Fibroblast of skin of right quadriceps (primary cell): ENCODE measurements around the gene FARP1.
A peak's percentile ranks its signal among the peaks of the same experiment; 100 is the strongest.

Experiments used
- DNase-seq: peaks from one replicate; pipeline ENCODE4 v3.0.0-alpha.2; 2013

The FARP1 gene

DNA sequence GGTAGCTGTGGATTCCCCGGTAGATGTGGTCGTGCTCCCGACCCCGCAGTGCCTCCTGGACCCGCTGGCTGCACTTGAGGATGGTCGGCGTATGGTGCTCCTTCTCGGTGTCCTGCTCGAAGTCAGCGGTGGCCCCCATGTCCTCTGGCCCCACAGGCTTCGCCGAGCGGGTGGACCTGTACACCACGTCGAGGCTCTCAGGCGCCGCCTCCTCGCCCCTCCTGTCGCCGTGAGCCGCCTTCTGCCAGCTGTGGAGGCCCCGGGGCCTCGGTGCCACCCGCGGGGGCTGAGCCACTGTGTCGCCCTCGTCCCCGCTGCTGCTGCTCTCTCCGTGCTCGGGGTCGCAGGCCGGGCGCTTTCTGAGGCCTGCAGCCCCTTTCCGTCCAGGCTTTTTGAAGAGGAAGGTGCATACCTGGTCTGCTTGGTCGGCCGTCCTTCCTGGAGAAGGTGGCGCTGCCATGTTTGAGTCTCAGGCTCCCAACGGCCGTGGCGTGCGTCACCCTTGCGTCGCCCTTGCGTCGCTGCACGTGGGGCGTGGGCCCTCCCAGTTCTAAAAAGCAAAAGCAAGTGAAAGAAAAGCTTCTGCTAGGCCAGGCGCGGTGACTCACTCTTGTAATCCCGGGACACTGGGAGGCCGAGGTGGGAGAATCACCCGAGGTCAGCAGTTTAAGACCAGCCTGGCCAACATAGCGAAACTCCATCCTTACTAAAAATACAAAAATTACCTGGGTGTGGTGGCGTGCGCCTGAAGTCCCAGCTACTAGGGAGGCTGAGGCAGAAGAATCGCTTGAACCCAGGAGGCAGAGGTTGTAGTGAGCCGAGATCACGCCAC, 34.1 kb downstream of the FARP1 start, which contains the start of gene RNF113B:
Gene RNF113B, minus strand, starts transcription at position 493 of the 832 bp plus-strand sequence. Its CDS starts 33 bp downstream, at position 460.
- DNase-seq = no peak

DNA sequence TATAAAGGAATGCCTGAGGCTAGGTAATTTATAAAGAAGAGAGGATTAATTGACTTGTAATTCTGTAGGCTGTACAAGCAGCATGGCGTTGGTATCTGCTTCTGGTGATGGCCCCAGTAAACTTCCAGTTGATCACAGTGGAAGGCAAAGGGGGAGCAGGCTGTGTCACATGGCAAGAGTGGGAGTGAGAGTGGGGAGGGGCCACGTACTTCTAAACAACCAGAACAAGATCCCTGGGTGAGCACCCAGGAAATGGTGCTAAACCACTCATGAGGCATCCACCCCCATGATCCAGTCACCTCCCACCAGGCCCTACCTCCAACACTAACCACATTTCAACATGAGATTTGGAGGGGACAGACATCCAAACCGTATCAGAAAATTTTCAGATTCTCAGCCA, 37.2 kb downstream of the FARP1 start:
- DNase-seq = no peak

DNA sequence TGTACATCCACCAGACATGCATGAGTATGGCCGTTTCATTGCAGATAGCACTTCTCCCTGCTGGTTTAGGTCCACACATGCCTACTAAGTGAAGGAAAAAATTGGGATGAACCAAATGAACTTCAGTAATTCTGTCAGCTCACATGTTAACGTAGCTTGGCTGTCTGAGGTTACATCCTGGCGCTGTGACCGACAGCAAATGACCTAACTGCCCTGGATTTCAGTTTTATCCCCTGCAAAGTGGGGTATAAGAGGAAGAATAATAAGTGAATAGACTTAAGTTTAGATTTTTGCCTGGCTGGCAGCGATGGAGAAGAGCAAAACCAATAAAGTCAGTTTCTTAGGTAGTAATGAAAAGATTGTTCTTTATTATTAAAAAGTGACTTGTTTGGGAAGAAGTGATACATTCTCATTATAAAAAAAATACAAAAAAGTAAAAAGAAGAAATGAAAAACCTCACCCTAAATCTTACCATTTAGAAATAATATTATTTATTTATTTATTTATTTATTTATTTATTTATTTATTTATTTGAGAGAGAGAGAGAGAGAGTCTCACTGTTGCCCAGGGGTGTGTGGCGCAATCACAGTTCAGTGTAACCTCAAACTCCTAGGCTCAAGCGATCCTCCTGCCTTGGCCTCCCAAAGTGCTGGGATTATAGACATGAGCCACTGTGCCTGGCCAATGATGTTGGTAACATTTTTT, 38.4 kb downstream of the FARP1 start:
- no peak for DNase-seq

DNA sequence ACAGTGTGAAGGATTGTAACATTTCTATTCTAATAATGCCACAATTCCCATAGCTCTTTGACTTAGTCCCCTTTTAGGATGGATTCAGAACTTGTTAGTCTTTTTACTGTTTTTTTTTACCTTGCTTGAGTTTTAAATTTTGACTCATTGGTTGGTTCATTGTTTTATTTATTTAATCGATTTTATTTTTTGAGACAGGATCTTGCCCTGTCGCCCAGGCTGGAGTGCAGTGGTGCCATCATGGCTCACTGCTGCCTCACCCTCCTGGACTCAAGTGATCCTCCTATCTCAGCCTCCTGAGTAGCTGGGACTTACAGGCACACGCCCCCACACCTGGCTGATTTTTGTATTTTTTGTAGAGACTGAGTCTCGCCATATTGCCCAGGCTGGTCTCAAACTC, 39.3 kb downstream of the FARP1 start:
- DNase-seq = no peak

DNA sequence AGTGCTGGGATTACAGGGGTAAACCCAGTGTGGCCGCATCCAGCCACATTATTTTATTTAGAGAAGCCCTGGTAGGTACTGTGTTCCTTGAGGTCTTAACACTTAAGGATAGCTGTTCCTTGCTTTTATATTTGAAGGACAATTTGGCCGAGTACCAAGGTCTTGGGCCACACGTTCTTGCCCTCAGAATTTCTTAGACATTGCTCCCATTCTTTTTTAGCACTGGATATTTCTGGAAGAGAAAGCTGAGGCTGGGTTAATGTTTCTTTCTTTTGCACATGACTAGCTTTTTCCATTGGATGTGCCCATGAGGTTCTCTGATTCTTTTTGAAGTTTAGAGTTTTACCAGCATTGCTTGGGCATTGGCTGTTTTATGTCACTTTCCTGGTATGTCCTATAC, 39.7 kb downstream of the FARP1 start:
- DNase-seq = no peak

DNA sequence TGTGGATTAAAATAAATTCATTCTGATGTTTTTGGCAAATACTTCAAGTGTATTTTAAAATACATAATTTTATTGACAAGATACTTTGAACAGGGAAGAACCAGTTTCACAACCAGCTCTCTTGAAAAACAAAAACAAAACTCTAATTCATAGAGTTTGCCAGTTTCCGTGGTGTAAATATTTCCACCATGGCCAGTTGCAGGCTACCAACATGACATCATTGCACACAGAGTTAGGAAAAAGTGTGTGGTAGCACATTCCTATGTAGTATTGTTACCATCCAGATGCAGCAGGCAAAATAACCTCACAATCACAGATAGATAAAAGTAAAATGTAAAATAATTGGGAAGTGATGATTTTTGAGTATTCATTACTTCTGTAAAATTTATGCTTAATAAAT, 41.9 kb downstream of the FARP1 start:
- peak; percentile 37 for DNase-seq

DNA sequence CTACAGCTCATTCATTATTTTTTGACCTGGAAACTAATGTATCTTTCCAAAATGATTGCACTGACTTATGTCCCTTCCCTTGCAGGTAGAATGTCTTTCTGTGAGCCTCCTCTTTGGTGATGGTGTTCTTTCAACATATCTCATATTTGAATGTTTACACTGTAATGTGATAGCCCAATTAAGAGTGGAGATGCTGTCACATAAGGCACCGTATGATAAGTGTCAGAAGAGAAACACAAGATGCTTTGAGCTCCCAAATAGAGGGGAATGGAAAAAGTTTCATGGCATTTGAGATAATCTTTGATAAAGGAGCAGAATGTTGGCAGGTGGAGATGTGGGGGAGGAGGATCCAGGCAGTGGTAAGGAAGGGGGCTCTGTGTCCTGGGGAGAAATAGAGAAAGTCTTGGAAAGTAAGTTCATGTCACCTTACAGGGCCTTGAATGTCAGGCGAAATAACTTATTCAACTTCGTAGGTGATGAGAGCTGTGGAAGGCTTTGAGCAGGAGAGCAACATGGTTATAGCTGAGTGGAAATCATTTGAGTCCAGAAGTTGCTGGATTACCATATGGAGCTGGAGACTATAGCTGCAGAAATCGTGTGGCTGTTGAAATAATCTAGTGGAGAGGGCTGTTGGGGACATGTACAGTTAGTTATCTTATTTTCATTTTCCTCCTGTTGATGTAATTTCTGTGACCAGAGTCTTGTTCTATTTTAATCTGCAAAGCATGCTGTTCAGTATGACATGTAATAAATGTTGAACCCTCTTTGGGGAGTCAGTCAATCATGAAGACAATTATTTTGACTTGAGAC, 44.5 kb downstream of the FARP1 start:
- DNase-seq = no peak

DNA sequence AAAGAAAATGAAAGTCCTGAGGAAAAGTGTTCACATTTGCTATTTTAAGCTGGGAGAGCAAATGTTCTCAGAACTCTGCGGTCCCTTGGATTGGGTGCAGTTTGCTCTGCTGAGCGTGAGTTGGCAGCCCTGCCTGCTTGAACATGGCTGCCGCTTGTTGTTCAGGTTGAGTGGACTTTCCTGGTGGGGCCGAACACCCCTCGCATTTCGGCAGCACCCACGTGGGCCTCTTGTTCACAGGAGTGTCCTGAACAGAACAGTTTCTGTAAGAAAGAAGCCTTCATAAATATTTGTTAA, 45.0 kb downstream of the FARP1 start:
- no peak for DNase-seq

DNA sequence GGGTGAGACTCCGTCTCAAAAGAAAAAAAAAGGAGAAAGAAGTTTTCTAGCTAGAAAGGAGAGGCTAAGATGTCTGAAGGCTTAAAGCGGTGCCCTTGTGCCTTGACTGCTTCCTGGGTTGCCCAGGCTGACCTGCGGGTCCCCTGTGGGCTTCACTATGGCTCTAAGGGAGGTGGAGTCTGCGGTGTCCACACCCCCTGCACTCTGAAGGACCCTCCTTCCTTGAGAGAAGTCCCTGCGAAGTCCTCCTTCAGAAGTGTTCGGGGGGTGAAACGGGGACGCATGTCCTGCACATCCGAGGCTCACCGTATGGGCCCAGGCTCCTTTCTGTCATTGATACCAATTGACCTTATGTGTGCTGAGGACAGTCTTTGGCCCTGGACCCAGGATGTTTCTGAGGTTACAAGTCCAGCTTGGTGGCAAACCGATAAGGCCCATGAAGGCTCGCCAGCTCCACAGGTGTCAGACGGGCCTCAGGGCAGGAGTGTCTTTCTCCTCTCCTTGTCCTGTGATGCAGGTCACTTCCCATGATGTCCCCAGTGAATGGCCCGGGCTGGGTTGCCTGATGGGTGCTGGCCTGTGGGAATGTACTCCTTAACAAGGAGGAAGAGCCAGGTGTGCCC, 45.8 kb downstream of the FARP1 start:
- no peak for DNase-seq

DNA sequence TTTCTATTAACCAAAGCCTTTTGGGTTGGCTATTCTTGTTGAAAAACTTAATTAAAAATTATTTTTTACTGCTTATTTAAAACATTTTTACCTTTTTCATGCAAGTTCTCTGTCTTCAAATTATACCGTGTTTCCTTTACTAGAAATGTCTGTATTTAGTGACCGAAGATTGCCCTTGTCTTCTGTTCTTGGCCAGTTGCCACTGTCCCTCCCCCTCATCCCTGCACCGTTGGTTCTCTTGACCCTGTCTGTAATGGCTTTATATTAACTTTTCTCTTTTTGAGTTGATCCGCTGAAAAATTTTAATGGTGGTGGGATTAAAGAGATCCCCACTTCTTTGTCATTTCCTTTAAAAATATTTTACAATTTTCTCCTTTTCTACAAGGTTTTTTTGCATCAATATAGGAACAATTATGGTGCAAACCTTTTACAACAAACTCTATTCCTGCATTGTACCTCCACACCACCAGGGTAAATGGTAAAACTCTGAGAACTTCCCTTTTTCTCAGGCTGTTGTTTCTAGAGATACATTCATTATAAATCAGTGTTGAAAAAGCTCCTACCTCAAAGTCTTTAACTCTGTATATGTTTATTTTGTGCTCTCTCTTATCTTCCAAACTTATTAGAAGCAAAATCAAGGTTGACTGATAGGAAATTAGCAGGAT, 47.1 kb downstream of the FARP1 start:
- DNase-seq = no peak

DNA sequence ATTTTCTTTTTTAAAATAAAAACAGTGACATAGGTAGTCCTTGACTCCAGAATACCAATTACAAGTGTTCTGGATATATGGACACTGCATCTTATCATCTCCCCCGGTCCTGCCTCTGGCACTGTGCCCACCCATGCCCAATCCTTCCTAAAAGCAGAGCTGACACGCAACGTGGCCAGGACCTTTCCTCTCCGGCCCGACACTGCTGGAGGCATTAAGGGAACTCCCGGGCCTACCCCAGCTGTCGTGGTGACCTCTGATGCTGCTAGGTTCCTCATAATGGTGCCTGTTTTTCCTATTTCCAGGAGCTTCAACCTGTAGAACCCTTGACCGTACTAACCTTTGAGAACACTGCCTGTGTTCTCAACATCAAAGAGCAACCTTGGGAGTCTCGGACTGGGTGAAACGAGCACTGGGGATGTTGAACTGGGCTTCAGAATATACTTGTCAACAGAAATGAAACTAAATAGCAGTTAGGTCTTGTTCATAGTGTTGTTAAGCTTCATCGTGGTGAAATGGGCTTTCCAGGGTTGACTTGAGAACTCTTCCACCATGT, 48.1 kb downstream of the FARP1 start:
- no peak for DNase-seq

DNA sequence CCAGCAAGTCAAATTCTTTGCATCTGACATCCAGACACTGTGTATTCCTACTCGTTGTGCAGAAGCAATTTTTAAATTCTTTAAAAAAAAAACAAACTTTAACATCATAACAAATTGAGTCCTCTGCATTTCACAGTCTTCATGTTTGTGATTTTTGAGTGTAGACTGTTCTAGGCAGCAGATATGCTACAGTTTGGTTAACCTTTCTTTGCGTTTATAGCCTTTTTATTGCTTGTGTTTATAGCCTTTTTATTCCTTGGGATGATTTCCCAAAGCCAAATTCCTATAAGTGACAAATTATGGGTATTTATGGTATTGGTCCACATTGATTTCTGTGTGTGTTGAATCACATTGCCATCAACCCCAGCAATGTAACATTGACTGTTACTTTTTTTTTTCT, 49.1 kb downstream of the FARP1 start:
- DNase-seq = no peak

DNA sequence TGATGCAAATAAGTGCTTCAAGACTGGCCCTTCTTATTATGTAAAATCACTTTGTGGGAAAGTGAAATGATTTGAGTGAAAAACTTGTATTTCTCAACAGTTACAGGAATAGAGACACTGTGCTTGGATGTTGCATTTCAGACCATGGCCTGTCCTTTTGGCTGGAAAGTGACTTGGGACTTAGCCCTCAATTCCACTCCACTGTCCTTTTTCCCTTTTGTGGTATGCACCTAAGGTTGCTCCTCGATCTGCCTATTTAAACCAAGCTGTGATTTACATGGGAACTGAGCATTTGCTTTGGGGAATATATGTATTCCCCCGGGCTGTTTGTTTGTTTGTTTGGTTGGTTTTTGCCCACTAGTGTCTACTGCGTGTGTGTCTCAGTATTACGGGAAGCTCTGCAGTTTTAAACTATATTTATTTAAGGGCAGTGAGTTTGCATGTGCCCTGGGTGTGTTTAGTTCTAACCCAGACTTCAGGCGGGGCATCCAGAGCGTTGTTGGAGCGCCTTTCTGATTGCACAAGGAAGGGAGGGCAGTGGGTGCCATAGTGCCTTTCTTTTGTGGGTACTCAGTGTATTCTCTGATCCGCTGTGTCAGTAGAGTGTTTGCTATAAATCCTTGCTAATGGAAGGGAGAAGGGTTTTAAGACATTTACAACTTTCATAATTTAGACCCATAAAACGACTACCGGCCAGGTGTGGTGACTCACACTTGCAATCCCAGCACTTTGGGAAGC, 52.3 kb downstream of the FARP1 start:
- DNase-seq = no peak

DNA sequence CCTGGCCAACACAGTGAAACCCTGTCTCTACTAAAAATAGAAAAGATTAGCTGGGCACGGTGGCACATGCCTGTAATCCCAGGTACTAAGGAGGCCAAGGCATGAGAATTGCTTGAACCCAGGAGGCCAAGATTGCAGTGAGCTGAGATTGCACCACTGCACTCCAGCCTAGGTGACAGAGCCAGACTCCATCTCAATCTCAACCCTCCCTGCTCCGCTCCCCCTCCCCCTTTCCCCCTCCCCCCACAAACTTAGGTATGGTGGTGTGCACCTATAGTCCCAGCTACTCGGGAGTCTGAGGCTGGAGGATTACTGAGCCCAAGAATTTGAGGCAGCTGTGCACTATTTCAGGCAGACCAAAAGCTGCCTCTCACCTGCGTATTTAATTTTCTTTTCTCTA, 55.8 kb downstream of the FARP1 start:
- no peak for DNase-seq

DNA sequence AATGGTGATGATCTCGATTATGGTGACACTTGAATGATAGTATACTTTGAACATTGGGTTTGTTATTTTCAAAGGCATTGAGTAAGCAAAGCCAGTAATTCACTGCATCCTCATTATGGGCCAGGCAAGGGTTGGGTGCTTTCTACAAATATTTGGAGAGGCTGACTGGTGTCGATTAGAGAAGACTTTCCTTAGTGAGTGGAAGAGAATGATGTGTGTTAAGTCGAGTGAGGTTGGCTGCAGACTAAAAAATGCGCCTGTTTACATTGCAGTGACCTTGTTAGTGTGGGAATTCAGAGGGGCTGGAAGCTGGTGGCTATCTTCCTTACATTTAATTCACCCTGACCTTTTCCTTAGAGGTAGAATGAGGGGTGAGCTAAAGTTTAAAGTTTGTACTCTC, 56.6 kb downstream of the FARP1 start:
- DNase-seq = no peak

DNA sequence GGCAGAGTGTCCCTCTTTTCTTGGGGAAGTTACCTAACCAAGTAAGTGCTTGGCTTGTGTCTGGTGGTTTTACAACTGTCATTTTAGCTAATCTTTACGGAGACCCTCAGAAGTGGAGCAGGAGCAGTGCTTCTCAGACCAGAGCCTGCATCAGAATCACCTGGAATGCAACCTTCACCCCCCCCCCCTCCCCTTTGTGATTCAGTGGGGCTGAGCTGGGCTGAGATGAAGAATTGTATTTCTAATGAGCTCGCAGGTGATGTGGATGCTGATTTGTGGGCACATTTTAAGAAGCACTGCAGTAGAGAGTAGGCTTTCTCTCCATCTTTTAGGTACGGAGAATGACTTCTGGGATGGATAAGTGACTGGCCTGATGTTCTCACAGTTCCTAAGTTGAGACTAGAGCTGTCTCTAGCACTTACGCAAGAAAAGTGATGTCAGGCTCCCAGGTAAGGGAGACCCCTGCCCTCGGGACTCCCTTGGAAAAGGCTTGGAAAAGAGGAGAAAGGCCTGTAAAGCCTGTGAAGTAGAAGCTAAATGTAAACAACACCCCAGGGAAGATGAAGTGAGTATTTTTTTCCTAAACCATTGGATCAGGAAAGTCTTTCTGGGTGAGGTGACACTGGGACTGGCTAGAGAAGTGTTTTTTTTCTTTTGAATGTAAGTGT, 57.5 kb downstream of the FARP1 start:
- DNase-seq = no peak

DNA sequence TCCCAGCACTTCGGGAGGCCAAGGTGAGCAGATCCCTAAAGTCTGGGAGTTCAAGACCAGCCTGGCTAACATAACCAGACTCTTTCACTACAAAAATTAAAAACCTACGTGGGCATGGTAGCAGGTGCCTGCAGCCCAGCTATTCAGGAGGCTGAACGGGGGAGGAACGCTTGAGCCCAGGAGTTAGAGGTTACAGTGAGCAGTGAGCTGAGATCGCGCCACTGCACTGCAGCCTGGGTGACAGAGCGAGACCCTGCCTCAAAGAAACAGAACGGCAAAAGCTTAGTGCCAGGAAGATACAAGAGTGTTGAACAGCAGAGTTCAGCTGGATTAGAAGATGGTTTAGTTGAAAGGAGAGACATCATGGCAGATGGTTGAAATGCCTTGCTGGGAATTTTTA, 58.3 kb downstream of the FARP1 start:
- DNase-seq = no peak

DNA sequence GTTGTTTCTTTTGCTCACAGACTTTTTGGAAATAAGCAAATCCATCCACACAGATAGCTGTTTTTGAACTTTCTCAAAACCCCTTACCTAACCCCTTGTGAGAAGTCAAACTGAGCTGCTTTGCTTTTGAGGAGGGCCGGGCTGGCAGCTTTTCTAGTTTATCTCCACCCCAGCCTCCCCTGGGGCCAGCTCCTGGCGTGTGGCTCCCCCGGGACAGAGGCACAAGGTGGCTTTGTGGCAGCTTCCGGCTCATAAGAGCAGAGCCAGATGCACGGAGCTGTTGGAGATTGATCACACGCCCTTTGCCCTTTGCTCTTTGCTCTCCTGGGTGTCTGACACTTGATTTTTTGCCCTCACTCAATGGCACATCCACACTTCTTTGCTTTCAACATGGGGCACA, 59.1 kb downstream of the FARP1 start:
- DNase-seq = no peak

DNA sequence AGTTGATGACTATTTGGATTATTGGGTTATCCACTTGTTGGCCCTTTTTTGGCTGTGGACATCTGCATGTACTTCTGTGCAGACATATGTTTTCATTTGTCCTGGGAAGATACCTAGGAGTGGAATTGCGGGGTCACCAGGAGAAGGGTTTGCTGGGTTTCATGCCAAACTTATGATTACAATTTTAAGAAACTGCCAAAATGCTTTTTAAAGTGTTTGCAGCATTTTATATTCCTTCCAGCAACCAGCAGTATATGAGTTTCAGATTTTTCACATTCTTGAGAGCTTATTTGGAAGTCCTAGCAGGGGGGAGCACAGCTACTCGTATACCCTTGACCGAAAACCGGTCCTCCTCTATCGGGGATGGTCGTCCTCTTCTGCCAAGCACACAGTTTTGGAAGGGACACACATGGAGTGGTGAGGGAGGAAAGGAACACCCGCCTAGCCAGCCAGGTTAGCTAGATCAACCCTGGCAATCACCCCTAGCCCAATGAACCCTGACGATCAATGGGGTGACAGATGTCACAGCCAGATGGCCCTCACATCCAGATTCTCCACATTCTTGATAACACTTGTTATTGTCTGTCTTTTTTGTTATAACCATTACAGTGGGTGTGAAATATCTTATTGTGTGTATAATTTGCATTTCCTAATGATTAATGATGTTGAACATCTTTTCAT, 60.9 kb downstream of the FARP1 start:
- peak; percentile 76 for DNase-seq

DNA sequence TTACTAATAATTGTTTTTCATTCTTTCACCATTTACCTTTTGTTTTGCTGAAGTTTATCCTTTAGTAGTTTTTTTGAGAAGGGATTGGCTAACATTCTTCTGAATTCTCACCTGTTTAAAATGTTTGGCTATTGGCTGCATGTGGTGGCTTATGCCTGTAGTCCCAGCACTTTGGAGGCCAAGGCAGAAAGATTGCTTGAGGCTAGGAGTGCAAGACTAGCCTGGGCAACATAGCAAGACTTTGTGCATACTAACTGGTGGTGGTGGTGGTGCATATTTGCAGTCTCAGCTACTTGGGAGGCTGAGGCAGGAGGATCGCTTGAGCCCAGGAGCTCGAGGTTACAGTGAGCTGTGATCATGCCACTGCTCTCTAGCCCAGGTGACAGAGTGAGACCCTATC, 61.7 kb downstream of the FARP1 start:
- DNase-seq = no peak

DNA sequence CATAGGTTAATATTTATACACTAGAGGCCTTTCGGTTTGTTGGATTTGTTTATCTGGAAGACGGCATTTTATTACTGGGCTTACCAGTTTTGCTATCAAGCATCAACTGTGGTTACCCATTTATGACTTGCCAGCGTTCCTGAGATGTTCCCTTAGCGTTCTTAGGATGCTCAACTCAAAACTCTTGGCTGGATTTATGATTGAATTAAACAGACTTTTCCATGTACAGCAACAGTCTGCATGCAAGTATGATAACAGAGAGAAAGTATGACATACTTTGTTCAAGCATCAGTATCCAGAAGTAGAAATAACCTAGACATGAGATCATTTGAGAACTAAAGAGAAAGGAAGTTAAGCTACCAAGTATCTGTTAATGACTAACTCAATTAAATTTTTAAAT, 64.1 kb downstream of the FARP1 start:
- peak; percentile 98 for DNase-seq
